Progenitor cell of endocrine pancreas (in vitro differentiated cells): ENCODE results near the gene COMTD1. TPM values are rescaled to one million over a fixed set of nuclear protein-coding genes. Genes with fewer than 3 reads are reported as not detected.

Source experiments
- DNase-seq: peaks from one replicate; pipeline ENCODE4 v3.0.0; 2021; ENCODE audit warnings: low spot score; ENCODE audit not compliant: unreplicated experiment
- H3K27ac Mint-ChIP-seq: 2 replicates; pipeline ENCODE4 v1.8.0; 2021; ENCODE audit warnings: mild to moderate bottlenecking, moderate library complexity, mixed read lengths
- H3K27me3 Mint-ChIP-seq: 2 replicates; pipeline ENCODE4 v1.8.0; 2021; ENCODE audit warnings: mixed read lengths
- H3K36me3 Mint-ChIP-seq: 2 replicates; pipeline ENCODE4 v1.8.0; 2022; ENCODE audit warnings: mixed read lengths; ENCODE audit not compliant: insufficient read depth
- H3K4me1 Mint-ChIP-seq: 2 replicates; pipeline ENCODE4 v1.8.0; 2021; ENCODE audit warnings: low read depth, mixed read lengths
- H3K4me3 Mint-ChIP-seq: 2 replicates; pipeline ENCODE4 v1.8.0; 2021; ENCODE audit warnings: low read depth, mild to moderate bottlenecking, moderate library complexity, mixed read lengths
- H3K9me3 Mint-ChIP-seq: 2 replicates; pipeline ENCODE4 v1.8.0; 2021; ENCODE audit warnings: low read depth, mixed read lengths
- CTCF ChIP-seq: fragments of 200-600 bp; sonication (generic); IDR thresholded peaks from one replicate; pipeline ENCODE4 v1.5.0; 2021; ENCODE audit warnings: antibody characterized with exemption, mild to moderate bottlenecking; ENCODE audit not compliant: unreplicated experiment
- total RNA-seq: library from RNA; stranded (reverse); gene quantifications from 2 replicates; pipeline ENCODE4 v1.2.1, GENCODE V29; 2021

COMTD1 gene
- total RNA-seq, 1 donor from 2014 or later, result 18.4 TPM

GRCh38 chr10:75244487-75245353, 9.0 kb upstream of the COMTD1 start:
- Mint-ChIP-seq H3K4me1 (peaks cover 4% of the 10 kb centered on the region), H3K9me3 (no peaks in the 10 kb centered on the region), H3K27ac (no peak overlapping the region), H3K4me3 (no peak overlapping the region), H3K27me3 (peaks cover 4% of the 10 kb centered on the region), H3K36me3 (no peaks in the 10 kb centered on the region)
- TF ChIP-seq CTCF, result no peak
- DNase-seq, result no peak

- TF ChIP-seq CTCF, result no peak
- Mint-ChIP-seq H3K27ac (no peak overlapping the region), H3K4me3 (no peak overlapping the region), H3K9me3 (no peaks in the 10 kb centered on the region), H3K27me3 (peaks cover 8% of the 10 kb centered on the region), H3K4me1 (peaks cover 4% of the 10 kb centered on the region), H3K36me3 (no peaks in the 10 kb centered on the region)
- no peak for DNase-seq
These were observed 7.7 kb upstream of the COMTD1 start for GRCh38 chr10:75243426-75243825.

- Mint-ChIP-seq H3K4me3 (no peak overlapping the region), H3K27me3 (peaks cover 11% of the 10 kb centered on the region)
These were observed 4.7 kb upstream of the COMTD1 start for GRCh38 chr10:75240329-75241076.

GRCh38 chr10:75239096-75239790, 3.5 kb upstream of the COMTD1 start:
- H3K4me3 Mint-ChIP-seq, result no peak overlapping the region
- H3K27ac Mint-ChIP-seq, result no peak overlapping the region

More at GRCh38 chr10:75240329-75241076, 4.7 kb upstream of the COMTD1 start:
- no peak for DNase-seq
- no peaks in the 10 kb centered on the region for H3K9me3 Mint-ChIP-seq
- no peak for TF ChIP-seq CTCF
- peaks cover 1% of the 10 kb centered on the region for H3K4me1 Mint-ChIP-seq
- no peaks in the 10 kb centered on the region for H3K36me3 Mint-ChIP-seq
- no peak overlapping the region for H3K27ac Mint-ChIP-seq

More at GRCh38 chr10:75239096-75239790, 3.5 kb upstream of the COMTD1 start:
- Mint-ChIP-seq H3K36me3 (no peaks in the 10 kb centered on the region), H3K9me3 (no peaks in the 10 kb centered on the region), H3K4me1 (peaks cover 1% of the 10 kb centered on the region), H3K27me3 (peaks cover 11% of the 10 kb centered on the region)
- DNase-seq, result no peak
- TF ChIP-seq CTCF, result no peak
